ENCODE results near the gene MSRB1.

- TF ChIP-seq, protein P1, sequence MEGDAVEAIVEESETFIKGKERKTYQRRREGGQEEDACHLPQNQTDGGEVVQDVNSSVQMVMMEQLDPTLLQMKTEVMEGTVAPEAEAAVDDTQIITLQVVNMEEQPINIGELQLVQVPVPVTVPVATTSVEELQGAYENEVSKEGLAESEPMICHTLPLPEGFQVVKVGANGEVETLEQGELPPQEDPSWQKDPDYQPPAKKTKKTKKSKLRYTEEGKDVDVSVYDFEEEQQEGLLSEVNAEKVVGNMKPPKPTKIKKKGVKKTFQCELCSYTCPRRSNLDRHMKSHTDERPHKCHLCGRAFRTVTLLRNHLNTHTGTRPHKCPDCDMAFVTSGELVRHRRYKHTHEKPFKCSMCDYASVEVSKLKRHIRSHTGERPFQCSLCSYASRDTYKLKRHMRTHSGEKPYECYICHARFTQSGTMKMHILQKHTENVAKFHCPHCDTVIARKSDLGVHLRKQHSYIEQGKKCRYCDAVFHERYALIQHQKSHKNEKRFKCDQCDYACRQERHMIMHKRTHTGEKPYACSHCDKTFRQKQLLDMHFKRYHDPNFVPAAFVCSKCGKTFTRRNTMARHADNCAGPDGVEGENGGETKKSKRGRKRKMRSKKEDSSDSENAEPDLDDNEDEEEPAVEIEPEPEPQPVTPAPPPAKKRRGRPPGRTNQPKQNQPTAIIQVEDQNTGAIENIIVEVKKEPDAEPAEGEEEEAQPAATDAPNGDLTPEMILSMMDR (IDR thresholded peaks at IDR 0.05; ENCODE audit: low read depth, low read length): no peak
- no peak for TF ChIP-seq EZH2phosphoT487 (IDR thresholded peaks at IDR 0.05; ENCODE audit: low read depth)
Observed at GRCh38 chr16:1944612-1945199, 1.7 kb upstream of the MSRB1 start.
